ENCODE data around the gene CAMSAP2. TPM values are rescaled to one million over a fixed set of nuclear protein-coding genes. Genes with fewer than 3 reads are reported as not detected.

The CAMSAP2 gene
- total and polyA plus RNA-seq, 2 of the 4 experiments (the other 2 are of a cell fraction) = 8.3 to 29.4 TPM

- H3K27ac ChIP-seq (ENCODE audit: insufficient read depth, low read length) = no peak overlapping the region
These were observed 8.8 kb upstream of the CAMSAP2 start for GRCh38 chr1:200729863-200730262.

More at GRCh38 chr1:200729863-200730262, 8.8 kb upstream of the CAMSAP2 start:
- Histone ChIP-seq H3K18ac (ENCODE audit: low read depth, low read length) (no peak overlapping the region; the same call in 1 of the 2 replicates), H3K23ac (ENCODE audit: low read depth, low read length) (no peak overlapping the region), H2BK120ac (ENCODE audit: low read depth, low read length) (no peak overlapping the region), H3K27me3 (ENCODE audit: control insufficient read depth, insufficient read depth, low read length) (no peaks in the 10 kb centered on the region), H2AK5ac (ENCODE audit: low read depth, low read length) (no peak overlapping the region), H4K5ac (ENCODE audit: low read depth, low read length) (peak overlapping the region; percentile 2; the same call in 1 of the 2 replicates), H3K4ac (ENCODE audit: low read depth, low read length) (no peak overlapping the region), H3K9me1 (ENCODE audit: insufficient read depth, low read length) (no peaks in the 10 kb centered on the region), H2AFZ (replicated peaks; ENCODE audit: low read length, poor library complexity) (no peak overlapping the region), H3K79me1 (ENCODE audit: low read depth in 1 of 2, low read length in 2 of 2) (no peaks in the 10 kb centered on the region), H3K4me1 (ENCODE audit: control insufficient read depth, insufficient read depth, low read length) (no peaks in the 10 kb centered on the region), H4K8ac (ENCODE audit: low read depth in 2 of 2, low read length in 2 of 2) (peak overlapping the region in 1 of 2 experiments; percentile 53; a peak in 1 of 4 replicates), H2BK20ac (ENCODE audit: low read depth, low read length) (no peak overlapping the region), H3K4me2 (ENCODE audit: low read depth, low read length) (peak overlapping the region; percentile 13), H2BK5ac (ENCODE audit: low read depth, low read length, poor library complexity, severe bottlenecking) (no peak overlapping the region), H2BK15ac (ENCODE audit: low read depth, low read length) (no peak overlapping the region), H3K56ac (ENCODE audit: extremely low read depth, insufficient read depth, low read length) (no peak overlapping the region), H3K9me3 (ENCODE audit: control insufficient read depth, insufficient read depth, low read length) (no peaks in the 10 kb centered on the region), H4K91ac (ENCODE audit: insufficient read depth, low read depth, low read length) (no peak overlapping the region), H4K20me1 (ENCODE audit: insufficient read depth, low read length) (no peaks in the 10 kb centered on the region), H3K9ac (ENCODE audit: low read depth, low read length) (no peak overlapping the region), H3K36me3 (ENCODE audit: control insufficient read depth, insufficient read depth, low read length) (no peaks in the 10 kb centered on the region), H3K14ac (replicated peaks; ENCODE audit: low read depth, low read length) (no peak overlapping the region), H3K4me3 (ENCODE audit: insufficient read depth, low read depth, low read length) (no peak overlapping the region), H2AK9ac (replicated peaks; ENCODE audit: low read depth, low read length, poor library complexity) (no peak overlapping the region)
- CTCF ChIA-PET = interaction anchor here (1.3 kb wide), 1 partner anchor 14 kb away, joined by 3 read pairs; no protein-coding TSS in a partner anchor
- WGBS, 2 experiments (ENCODE audit: extremely low coverage in 2 of 2, insufficient read length in 1 of 2) = no CpG with 5 or more reads among the region's 3 CpGs
- POLR2A ChIA-PET (ENCODE audit: unreplicated experiment) = no interaction called here
- ATAC-seq (ENCODE audit: low read depth) = no peak
- BruUV-seq (replicated peaks) = no TSS peak
- no peak for DNase-seq
- TF ChIP-seq USF2 (IDR thresholded peaks at IDR 0.05; ENCODE audit: low read depth, low read length) = no peak
- TF ChIP-seq CEBPB (IDR thresholded peaks at IDR 0.05; ENCODE audit: low read depth, low read length) = no peak
- TF ChIP-seq NFE2L2 (IDR thresholded peaks at IDR 0.05; ENCODE audit: low read depth, low read length) = no peak
- no peak for TF ChIP-seq MAFK (IDR thresholded peaks at IDR 0.05; ENCODE audit: low read depth, low read length)
- no peak for TF ChIP-seq MAZ (IDR thresholded peaks at IDR 0.05; ENCODE audit: borderline replicate concordance, low read depth, low read length)
- TF ChIP-seq BHLHE40 (IDR thresholded peaks at IDR 0.05; ENCODE audit: low read depth, low read length) = no peak
- no peak for TF ChIP-seq CHD1 (IDR thresholded peaks at IDR 0.05; ENCODE audit: low read depth, low read length)
- dilution Hi-C loops (cut with HindIII; ENCODE audit: low sequenced_read_pairs, unreplicated experiment) (no loop called here), intact Hi-C loops (cut with micrococcal nuclease) (loop anchor here (1.0 kb wide), 1 partner anchor 8 kb away; the partner anchor contains the start of gene CAMSAP2), in situ Hi-C loops (cut with MboI; ENCODE audit: low sequenced_read_pairs) (no loop called here)

Measured in IMR-90 (cell line).